Transverse colon (tissue), 4 donors: Measurements from ENCODE around the gene MAST4. TPM values are rescaled to one million over a fixed set of nuclear protein-coding genes. Genes with fewer than 3 reads are reported as not detected.
A peak's percentile ranks its signal among the peaks of the same experiment; 100 is the strongest.

Experiments used
- DNase-seq: peaks from one replicate; pipeline ENCODE4 v3.0.0-alpha.2; 2019
- H3K27ac ChIP-seq, 4 donors: fragments of 200-600 bp; sonication (generic); 2 replicates each; pipeline ENCODE4 v1.5.1; 2016 to 2018; ENCODE audit warnings: inconsistent platforms in 4 of 4
- H3K27me3 ChIP-seq: fragments of 200-600 bp; sonication (generic); 2 replicates; pipeline ENCODE4 v1.5.1; 2017; ENCODE audit warnings: inconsistent platforms
- H3K36me3 ChIP-seq, 4 donors: fragments of 200-600 bp; sonication (generic); 2 replicates each; pipeline ENCODE4 v1.5.1; 2017 to 2019; ENCODE audit warnings: inconsistent platforms in 4 of 4
- H3K4me1 ChIP-seq, 4 donors: fragments of 200-600 bp; sonication (generic); 2 replicates each; pipeline ENCODE4 v1.5.1; 2017 to 2020; ENCODE audit warnings: inconsistent platforms in 4 of 4
- H3K4me3 ChIP-seq, 4 donors: fragments of 200-600 bp; sonication (generic); 1 replicate in 1 of 4; 2 replicates in 3 of 4; pipeline versions ENCODE4 v1.5.1 to v1.6.1; 2017 to 2019; ENCODE audit warnings: inconsistent platforms in 4 of 4
- H3K9me3 ChIP-seq, 2 donors: fragments of 200-600 bp; sonication (generic); 2 replicates each; pipeline ENCODE4 v1.5.1; 2017 to 2019; ENCODE audit warnings: inconsistent platforms in 2 of 2
- EP300 ChIP-seq: sonication (generic); formaldehyde crosslinking; IDR thresholded peaks from one replicate; pipeline ENCODE4 v1.6.1; 2017; ENCODE audit warnings: antibody characterized with exemption, low read depth
- POLR2A ChIP-seq: fragments of 450-650 bp; IDR thresholded peaks from one replicate; pipeline ENCODE4 v1.6.1; 2016; ENCODE audit warnings: antibody characterized with exemption, mild to moderate bottlenecking, moderate library complexity
- POLR2AphosphoS5 ChIP-seq, 3 donors: sonication (generic); formaldehyde crosslinking; IDR thresholded peaks; one replicate each; pipeline ENCODE4 v1.6.1; 2016; ENCODE audit warnings: antibody characterized with exemption in 3 of 3
- WGBS, 2 donors: methylation state at CpG; one replicate each; pipeline ENCODE4 v1.1.5; 2018; ENCODE audit warnings: low coverage in 1 of 2; 5-methylcytosine and 5-hydroxymethylcytosine counted together
- in situ Hi-C, 4 donors: fragments of 200-750 bp; cut with MboI; loops; one replicate each; pipeline versions ENCODE4 v1.15.0 to v1.15.1; 2017; ENCODE audit warnings: low sequenced_read_pairs in 3 of 4, low pct_ligation_motif_present in 1 of 4, low pct_unique_long_range_greater_than_20kb in 1 of 4
- intact Hi-C: fragments of 100-400 bp; cut with DNase I; formaldehyde crosslinking; loops from one replicate; pipeline ENCODE4 v1.15.1; 2023; ENCODE audit warnings: low total_unique reads
- total RNA-seq, 4 donors: library from RNA; depleted of rRNA; stranded (reverse); fragments of >200 nt; gene quantifications; one replicate each; pipeline ENCODE4 v1.1.0, GENCODE V29; 2016
- TF ChIP-seq, protein P1 (sequence below), 5 experiments: fragments of 200-600 bp in 3 of 5; fragments of 450-650 bp in 2 of 5; sonication (generic) in 3 of 5; IDR thresholded peaks; 1 replicate in 2 of 5; 2 replicates in 3 of 5; pipeline ENCODE4 v1.5.1; 2016 to 2017; ENCODE audit warnings: antibody characterized with exemption in 5 of 5, inconsistent platforms in 3 of 5, mild to moderate bottlenecking in 2 of 5, moderate library complexity in 1 of 5

MAST4 gene
- total RNA-seq, 4 donors from 2014 or later, result 20.3 to 46.8 (median 35.4) TPM

- in situ Hi-C loops, result no loop called here
- WGBS, 2 donors, result 80 to 90% methylated on average over 4 of the region's 4 CpGs
These were observed 300.0 kb downstream of the MAST4 start for GRCh38 chr5:66896171-66896570.

GRCh38 chr5:66897356-66897755 lies 301.2 kb downstream of the MAST4 start:
- WGBS, 2 donors, result 91 to 100% methylated on average over 2 to 9 of the region's 9 CpGs
- no peak for DNase-seq
- Histone ChIP-seq H3K27me3 (no peaks in the 10 kb centered on the region), H3K36me3 (no peaks in the 10 kb centered on the region), H3K4me3 (no peak overlapping the region), H3K27ac (no peak overlapping the region), H3K9me3 (no peaks in the 10 kb centered on the region), H3K4me1 (no peaks in the 10 kb centered on the region)
- in situ Hi-C loops, result no loop called here
- TF ChIP-seq POLR2A (no peak), POLR2AphosphoS5 (IDR thresholded peaks at IDR 0.05) (no peak), EP300 (no peak)
- TF ChIP-seq, protein P1, sequence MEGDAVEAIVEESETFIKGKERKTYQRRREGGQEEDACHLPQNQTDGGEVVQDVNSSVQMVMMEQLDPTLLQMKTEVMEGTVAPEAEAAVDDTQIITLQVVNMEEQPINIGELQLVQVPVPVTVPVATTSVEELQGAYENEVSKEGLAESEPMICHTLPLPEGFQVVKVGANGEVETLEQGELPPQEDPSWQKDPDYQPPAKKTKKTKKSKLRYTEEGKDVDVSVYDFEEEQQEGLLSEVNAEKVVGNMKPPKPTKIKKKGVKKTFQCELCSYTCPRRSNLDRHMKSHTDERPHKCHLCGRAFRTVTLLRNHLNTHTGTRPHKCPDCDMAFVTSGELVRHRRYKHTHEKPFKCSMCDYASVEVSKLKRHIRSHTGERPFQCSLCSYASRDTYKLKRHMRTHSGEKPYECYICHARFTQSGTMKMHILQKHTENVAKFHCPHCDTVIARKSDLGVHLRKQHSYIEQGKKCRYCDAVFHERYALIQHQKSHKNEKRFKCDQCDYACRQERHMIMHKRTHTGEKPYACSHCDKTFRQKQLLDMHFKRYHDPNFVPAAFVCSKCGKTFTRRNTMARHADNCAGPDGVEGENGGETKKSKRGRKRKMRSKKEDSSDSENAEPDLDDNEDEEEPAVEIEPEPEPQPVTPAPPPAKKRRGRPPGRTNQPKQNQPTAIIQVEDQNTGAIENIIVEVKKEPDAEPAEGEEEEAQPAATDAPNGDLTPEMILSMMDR (IDR thresholded peaks at IDR 0.05), result no peak
- intact Hi-C loops, result no loop called here

More at GRCh38 chr5:66896171-66896570, 300.0 kb downstream of the MAST4 start:
- H3K9me3 ChIP-seq, result no peaks in the 10 kb centered on the region
- intact Hi-C loops, result no loop called here
- no peak for DNase-seq
- no peaks in the 10 kb centered on the region for H3K36me3 ChIP-seq
- no peak overlapping the region for H3K27ac ChIP-seq
- H3K27me3 ChIP-seq, result no peaks in the 10 kb centered on the region
- TF ChIP-seq, protein P1 (IDR thresholded peaks at IDR 0.05), result no peak
- no peak for TF ChIP-seq POLR2AphosphoS5 (IDR thresholded peaks at IDR 0.05)
- no peak overlapping the region for H3K4me3 ChIP-seq
- H3K4me1 ChIP-seq, result peaks cover 0 to 8% (median 4%) of the 10 kb centered on the region in 4 donors

DNA sequence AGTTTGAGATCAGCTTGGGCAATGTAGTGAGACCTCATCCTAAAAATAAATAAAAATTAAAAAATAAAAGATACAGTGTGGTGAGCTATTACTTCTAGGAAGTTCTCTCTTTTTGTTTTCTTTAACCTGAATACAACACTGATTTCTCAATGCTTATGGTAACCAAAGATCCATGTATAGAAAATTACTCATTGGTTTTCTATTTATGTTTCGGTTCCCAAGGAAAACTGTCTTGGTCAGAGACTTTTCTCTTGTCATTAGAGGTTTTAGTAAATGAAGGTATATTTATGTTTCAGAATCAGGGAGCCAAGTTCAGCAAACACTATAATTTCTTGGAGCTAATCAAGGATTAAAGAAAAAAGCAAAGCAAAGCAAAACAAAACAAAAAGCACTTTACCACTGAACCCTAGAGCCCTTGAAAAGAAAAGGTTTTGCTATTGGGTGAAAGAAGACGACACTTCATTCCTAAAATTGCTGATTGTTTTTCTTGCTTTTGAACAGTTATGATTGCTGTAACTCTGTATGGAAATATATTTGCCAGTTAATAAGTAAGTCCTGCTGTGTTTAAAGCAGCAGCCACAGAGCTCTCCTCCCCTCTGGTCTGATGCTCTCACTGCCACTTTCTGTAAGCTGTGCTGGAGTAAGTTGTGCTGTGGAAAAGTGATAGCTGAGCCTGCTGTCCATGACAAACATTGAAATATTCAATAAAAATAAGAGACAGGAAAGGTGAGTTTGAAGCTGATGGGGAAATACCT lies 302.2 kb downstream of the MAST4 start:
- intact Hi-C loops, result no loop called here
- no peaks in the 10 kb centered on the region for H3K36me3 ChIP-seq
- 70 to 88% methylated on average over 2 of the region's 2 CpGs for WGBS, 2 donors
- no peaks in the 10 kb centered on the region for H3K4me1 ChIP-seq
- no peaks in the 10 kb centered on the region for H3K9me3 ChIP-seq
- in situ Hi-C loops, result no loop called here
- no peak overlapping the region for H3K4me3 ChIP-seq
- no peaks in the 10 kb centered on the region for H3K27me3 ChIP-seq
- no peak for DNase-seq
- no peak overlapping the region for H3K27ac ChIP-seq
- no peak for TF ChIP-seq POLR2AphosphoS5 (IDR thresholded peaks at IDR 0.05)
- no peak for TF ChIP-seq EP300
- no peak for TF ChIP-seq POLR2A
- TF ChIP-seq, protein P1 (IDR thresholded peaks at IDR 0.05), result no peak

DNA sequence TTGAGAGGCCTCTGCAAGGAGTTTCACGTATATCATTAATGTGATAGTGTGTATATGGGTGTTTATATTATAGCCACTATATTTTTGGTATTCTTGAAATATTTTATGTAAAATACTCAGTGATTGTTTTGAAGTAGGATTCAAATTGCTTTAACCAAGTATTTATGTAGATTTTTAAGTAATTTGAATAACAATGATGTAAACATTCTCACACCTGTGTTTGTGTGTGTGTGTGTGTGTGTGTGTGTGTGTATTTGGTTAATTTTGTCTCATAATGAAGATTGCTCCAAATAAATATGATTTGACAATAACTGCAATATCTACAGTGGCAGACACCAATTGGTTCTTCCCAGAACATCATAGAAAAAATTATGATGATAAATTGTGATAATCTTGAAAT lies 307.0 kb downstream of the MAST4 start:
- Histone ChIP-seq H3K4me3 (no peak overlapping the region), H3K27me3 (no peaks in the 10 kb centered on the region), H3K9me3 (no peaks in the 10 kb centered on the region), H3K36me3 (no peaks in the 10 kb centered on the region), H3K4me1 (peaks cover 0 to 5% (median 0%) of the 10 kb centered on the region in 4 donors), H3K27ac (peak overlapping the region in 1 of 4 donors; percentile 51)
- 91% methylated on average over 1 of the region's 1 CpG for WGBS, 2 donors
- intact Hi-C loops, result no loop called here
- in situ Hi-C loops, result no loop called here
- no peak for DNase-seq
- TF ChIP-seq EP300 (no peak), POLR2A (no peak), POLR2AphosphoS5 (IDR thresholded peaks at IDR 0.05) (no peak)
- TF ChIP-seq, protein P1 (IDR thresholded peaks at IDR 0.05), result no peak
